GM12891 (cell line): ENCODE results near the gene SLC7A9.

Source experiments
- POLR2A ChIP-seq: IDR thresholded peaks from 2 replicates; pipeline ENCODE4 v1.6.1; 2011; ENCODE audit warnings: low read depth, low read length, control low read depth
- POLR2AphosphoS5 ChIP-seq: IDR thresholded peaks from 2 replicates; pipeline ENCODE4 v1.6.1; 2011; ENCODE audit warnings: low read depth, low read length, control low read depth
- POU2F2 ChIP-seq: IDR thresholded peaks from 2 replicates; pipeline ENCODE4 v1.6.1; 2011; ENCODE audit warnings: low read depth, mild to moderate bottlenecking, control low read depth, low read length, moderate library complexity
- TAF1 ChIP-seq: IDR thresholded peaks from 2 replicates; pipeline ENCODE4 v1.6.1; 2011; ENCODE audit warnings: low read depth, low read length, control low read depth

- no peak for TF ChIP-seq POLR2A
- no peak for TF ChIP-seq POLR2AphosphoS5
- no peak for TF ChIP-seq TAF1
- TF ChIP-seq POU2F2 = 0 out of 2 replicates have a peak, but pooled peaks have one; percentile 23
These were observed 49.9 kb downstream of the SLC7A9 start for GRCh38 chr19:32819419-32820400.
